H54 (cell line): ENCODE measurements around the gene PQBP1.
"Not testable (repeated sequence)": the region's sequence is repeated elsewhere in the genome, so short reads cannot be mapped to it uniquely, and the experiment has no call there.

Experiments
- DNase-seq: peaks from one replicate; pipeline ENCODE4 v3.0.0; 2011; ENCODE audit warnings: low spot score, mixed read lengths; ENCODE audit not compliant: insufficient read length
- FAIRE-seq: peaks from 3 replicates; lab custom pipeline; 2011; peaks lifted over from hg19 to GRCh38; lab: Jason Lieb, UNC
- POLR2A ChIP-seq: IDR thresholded peaks from 2 replicates; pipeline ENCODE4 v1.6.1; 2011; ENCODE audit warnings: low read depth, mild to moderate bottlenecking, low read length

Gene PQBP1, protein sequence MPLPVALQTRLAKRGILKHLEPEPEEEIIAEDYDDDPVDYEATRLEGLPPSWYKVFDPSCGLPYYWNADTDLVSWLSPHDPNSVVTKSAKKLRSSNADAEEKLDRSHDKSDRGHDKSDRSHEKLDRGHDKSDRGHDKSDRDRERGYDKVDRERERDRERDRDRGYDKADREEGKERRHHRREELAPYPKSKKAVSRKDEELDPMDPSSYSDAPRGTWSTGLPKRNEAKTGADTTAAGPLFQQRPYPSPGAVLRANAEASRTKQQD

DNA sequence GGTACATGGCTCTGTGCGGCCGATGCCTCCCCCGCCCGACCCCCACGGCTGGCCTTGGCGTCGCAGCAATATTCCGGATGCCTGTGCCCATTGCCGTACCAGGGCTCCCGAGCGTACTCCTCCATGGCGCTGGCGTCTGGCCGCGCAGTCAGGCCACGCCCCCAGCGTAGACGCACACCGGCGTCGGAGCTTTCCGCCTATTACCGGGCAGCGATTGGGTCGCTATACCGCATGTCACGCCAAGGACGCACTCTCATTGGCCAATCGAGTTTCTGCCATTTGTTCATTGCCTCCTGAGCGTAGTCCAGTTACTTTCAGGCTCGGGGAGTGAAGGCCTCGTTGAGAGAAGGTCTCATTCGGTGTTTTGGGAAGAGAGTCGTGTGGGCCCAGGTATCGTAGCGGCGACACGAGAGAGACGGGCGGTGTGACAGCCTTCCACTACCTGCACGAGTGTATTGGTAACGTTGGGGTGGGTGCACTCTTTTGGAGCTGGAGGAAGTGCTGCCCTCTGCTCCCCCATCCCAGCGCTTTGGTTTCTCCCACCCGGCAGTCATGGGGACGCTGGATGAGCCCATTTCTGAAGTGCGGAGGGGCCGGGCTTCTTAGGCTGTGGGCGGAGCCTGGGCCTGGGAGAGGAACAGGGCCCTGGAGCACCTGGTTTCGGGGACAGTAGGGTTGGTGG is at the start of gene PQBP1, which contains the start of gene TIMM17B:
PQBP1 (plus strand) TSS at position 306 of the 682 bp plus-strand sequence. CDS start 580 bp downstream, outside the sequence.
TIMM17B (minus strand) TSS at position 144 of the 682 bp plus-strand sequence; CDS start at position 125, 19 bp downstream.
- peak; percentile 79 for TF ChIP-seq POLR2A
- DNase-seq: peak; percentile 46
- no peak for FAIRE-seq

DNA sequence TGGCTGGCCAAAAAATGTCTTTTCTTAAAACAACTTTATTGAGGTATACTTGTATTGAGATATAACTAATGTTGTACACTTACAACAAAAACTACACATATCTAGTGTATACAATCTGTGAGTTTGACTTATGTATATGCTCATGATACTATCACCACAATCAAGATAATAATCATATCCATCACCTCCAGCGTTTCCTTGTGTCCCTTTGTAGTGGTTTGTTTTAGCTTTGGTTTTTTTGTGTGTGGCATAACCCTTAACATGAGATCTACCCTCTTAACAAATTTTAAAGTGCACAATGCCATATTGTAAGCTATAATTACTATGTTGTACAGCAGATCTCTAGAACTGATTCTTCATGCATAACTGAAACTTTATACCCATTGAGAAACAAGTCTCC is 48.9 kb upstream of the PQBP1 start:
- no peak for DNase-seq
- FAIRE-seq: no peak
- TF ChIP-seq POLR2A: no peak

DNA sequence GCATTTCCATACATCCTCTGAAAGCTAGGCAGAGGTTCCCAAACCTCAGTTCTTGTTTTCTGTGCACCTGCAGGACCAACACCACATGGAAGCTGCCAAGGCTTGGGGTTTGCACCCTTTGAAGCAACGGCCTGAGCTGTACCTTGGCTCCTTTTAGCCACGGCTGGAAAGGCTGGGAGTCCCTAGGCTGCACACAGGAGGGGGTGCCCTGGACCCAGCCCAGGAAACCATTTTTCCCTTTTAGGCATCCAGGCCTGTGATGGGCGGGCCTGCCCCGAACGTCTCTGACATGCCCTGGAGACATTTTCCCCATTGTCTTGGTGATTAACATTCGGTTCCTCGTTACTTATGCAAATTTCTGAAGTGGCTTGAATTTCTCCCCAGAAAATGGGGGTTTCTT is 44.9 kb upstream of the PQBP1 start:
- TF ChIP-seq POLR2A: no peak
- no peak for DNase-seq

DNA sequence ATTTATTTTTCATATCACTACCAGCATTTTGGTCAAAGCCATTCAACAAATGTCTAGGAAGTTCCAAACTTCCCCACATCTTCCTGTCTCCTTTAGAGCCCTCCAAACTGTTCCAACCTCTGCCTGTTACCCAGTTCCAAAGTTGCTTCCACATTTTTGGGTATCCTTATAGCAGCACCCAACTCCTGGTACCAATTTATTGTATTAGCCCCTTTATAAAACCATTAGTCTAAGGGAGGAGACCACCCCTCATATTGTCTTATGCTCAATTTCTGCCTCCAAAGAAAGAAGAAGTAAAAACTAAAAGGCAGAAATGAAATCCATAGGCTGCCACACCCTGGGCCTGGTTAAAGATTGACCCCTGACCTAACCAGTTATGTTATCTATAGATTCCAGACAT is 44.2 kb upstream of the PQBP1 start:
- not testable (repeated sequence) for DNase-seq, FAIRE-seq

More for the DNA sequence above, 44.9 kb upstream of the PQBP1 start:
- no peak for FAIRE-seq

DNA sequence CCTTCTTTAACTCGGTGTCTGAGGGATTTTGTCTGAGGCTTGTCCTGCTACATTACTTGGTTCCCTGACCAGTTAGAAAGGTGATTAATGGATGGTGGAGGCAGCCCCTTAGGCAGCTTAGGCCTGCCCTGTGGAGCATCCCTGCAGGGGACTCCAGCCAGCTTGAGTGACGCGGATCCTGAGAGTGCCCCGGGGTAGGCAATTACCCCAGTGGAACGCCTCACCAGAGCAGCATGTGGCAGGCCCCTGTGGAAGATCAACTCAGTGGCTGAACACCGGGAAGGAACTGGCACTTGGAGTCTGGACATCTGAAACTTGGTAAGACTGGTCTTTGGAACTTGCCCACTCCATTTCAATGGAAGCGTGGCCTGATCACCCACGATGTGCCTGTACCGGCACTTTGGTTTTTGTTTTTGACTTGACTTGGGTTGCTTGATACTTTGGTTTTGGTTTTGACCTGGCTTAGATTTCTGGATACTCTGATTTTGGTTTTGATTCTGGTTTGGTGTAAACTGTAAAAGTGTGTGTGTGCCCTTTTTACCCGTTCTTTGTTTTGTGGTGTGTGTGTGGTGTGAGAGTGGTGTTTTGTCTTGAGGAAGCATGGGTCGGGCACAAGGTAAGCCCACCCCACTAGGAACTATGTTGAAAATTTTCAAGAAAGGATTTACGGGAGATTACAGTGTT is 43.5 kb upstream of the PQBP1 start:
- DNase-seq, FAIRE-seq: not testable (repeated sequence)

DNA sequence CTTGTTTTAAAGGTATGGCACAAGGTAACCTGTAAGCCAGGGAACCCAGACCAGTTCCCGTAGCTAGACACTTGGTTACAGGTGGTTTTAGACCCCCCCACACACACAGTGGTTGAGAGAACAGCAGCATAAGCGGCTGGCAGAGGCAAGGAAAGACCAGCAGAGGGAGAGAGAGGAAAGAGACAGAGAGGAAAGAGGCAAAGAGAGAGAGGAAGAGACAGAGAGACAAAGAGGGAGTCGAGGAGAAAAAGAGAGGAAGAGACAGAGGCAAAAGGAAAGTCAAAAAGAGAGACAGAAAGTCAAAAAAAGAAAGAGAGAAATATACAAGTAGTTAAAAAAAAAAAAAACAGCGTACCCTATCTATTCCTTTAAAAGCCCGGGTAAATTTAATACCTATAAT is 42.8 kb upstream of the PQBP1 start:
- DNase-seq (no peak), FAIRE-seq (no peak)
- TF ChIP-seq POLR2A: no peak

DNA sequence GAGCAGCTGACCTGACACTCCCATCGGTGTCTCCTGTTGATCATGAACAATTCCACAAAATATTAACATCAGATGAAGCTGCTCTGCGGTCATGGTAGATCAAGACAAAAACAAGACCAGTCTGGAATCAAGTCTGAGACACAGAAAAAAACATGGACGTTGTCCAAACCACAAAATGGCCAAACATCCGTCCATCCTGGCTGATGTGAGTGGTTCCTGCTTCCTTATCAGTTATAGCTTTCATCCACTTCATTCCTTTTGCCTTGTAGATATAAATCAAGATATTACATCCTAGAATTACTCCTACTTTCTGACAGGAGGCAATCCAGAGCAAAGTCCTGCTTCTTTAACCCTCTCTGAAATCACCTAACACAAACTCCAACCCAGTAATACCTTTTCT is 33.5 kb upstream of the PQBP1 start:
- FAIRE-seq (no peak), DNase-seq (no peak)
- TF ChIP-seq POLR2A: no peak

DNA sequence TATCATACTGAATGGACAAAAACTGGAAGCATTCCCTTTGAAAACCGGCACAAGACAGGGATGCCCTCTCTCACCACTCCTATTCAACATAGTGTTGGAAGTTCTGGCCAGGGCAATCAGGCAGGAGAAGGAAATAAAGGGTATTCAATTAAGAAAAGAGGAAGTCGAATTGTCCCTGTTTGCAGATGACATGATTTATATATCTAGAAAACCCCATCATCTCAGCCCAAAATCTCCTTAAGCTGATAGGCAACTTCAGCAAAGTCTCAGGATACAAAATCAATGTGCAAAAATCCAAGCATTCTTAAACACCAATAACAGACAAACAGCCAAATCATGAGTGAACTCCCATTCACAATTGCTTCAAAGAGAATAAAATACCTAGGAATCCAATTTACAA is 25.7 kb upstream of the PQBP1 start:
- FAIRE-seq, DNase-seq: not testable (repeated sequence)

DNA sequence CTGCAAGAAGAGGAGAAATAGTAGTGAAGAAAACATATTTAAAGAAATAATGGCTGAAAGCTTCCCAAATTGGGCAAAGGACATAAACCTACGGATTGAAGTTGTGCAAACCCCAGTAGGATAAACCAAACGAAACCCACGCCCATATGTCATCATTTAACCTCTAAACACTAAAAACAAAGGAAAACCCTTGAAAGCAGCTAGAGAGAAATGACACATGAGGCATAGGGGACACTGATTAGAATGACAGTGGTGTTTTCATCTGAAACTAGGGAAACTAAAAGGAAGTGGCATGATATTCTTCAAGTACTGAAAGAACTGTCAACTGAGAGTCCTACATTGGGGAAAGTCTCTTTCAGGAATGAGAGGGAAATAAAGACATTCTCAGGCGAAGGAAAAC is 20.8 kb upstream of the PQBP1 start:
- FAIRE-seq, DNase-seq: not testable (repeated sequence)

DNA sequence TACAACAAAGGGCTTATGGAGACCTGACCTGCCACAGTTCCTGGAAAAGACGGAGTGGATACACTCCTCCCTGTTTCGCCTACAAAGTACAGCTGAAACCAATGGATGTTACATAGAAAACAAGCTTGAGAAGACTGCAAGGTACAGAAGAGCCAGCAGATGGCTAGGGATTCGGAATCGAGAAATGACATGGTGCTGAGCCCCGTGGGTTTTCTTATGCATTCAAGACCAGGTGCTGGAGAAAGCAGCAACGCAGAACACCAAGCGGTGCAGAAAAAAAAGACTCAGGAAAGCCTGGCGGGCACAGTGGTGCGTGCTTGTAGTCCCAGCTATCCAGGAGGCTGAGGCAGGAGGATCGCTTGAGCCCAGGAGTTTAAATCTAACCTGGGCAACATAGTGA is 14.0 kb upstream of the PQBP1 start:
- no peak for DNase-seq
- TF ChIP-seq POLR2A: no peak
- no peak for FAIRE-seq

DNA sequence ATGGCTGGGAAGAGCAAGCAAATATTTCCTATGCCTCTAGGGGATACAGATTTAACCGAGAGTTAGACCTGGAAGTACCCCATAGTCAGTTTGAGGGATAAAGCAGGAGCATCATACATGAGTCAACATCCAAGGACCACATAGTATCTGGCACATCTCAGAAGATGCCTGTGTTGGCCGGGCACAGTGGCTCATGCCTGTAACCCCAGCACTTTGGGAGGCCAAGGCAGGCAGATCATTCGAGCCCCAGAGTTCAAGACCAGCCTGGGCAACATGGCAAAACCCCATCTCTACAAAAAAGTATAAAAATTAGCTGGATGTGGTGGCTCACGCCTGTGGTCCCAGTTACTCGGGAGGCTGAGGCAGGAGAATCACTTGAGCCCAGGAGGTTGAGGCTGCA is 11.1 kb upstream of the PQBP1 start:
- DNase-seq, FAIRE-seq: not testable (repeated sequence)

DNA sequence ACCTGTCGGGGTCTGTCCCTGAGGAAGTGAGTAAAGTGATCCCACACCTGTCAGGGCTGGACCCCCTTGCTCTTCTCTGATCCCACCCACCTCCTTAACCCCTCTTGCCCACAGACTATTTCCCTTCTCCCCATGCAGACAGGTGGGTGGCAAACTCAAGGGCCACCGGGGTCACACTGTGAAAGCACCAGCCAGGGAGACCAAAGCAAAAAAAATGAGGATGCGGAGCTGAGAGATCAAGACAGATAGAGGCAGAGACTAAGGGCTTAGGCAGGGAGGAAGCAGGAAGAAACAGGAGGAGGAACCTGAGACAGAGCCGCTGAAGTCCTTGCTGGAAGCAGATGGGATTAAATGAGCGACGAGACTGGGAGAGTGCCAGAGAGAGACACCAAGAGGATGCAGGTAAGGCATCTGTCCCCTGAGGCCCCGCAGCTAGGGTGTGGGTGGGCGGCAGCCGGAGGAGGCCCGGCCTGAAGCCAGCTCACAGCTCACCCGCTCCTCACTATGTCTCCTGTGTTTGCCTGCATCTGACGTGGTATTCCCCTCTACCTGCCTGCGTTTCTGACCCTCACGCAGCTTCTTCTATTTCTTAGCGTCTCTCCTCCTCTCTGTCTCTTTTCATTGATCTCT is 7.3 kb upstream of the PQBP1 start:
- no peak for TF ChIP-seq POLR2A
- FAIRE-seq (no peak), DNase-seq (no peak)

DNA sequence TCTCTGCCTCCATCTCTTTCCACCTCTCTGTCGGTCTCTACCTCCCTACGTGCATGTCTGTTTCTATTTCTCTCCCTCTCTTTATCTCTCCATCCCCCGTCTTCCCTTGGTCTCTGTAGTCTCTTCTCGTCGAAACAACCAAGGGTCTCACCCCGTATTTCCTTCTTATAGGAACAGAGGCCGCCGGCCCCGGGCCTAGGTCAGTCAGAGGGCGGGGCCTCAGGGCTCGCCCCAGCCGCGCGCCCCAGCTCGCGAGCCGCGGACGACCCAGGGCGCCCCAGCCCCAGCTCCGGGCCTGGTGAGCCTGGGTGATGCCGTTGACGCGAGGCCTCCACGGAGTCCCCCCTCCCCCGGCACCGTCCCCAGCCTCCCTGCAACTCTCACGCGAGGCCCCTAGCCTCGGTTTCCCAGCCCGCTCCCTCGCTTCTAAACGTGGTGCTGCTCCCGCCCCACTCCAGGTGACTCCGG is 6.8 kb upstream of the PQBP1 start:
- no peak for TF ChIP-seq POLR2A
- FAIRE-seq: no peak
- DNase-seq: no peak
